Activated CD4-positive, alpha-beta T cell treated with anti-CD3 and anti-CD28 coated beads for 24 hours (primary cell): ENCODE results near the gene ST7.
A peak's percentile ranks its signal among the peaks of the same experiment; 100 is the strongest.

ENCODE experiments used
- DNase-seq, 2 donors: peaks; one replicate each; pipeline ENCODE4 v3.0.0-alpha.2; 2020; ENCODE audit warnings: low read depth in 2 of 2

The ST7 gene

GRCh38 chr7:117127585-117128168, 174.4 kb downstream of the ST7 start:
- DNase-seq, result peak; percentile 25 to 29

GRCh38 chr7:117129521-117129955, 176.2 kb downstream of the ST7 start:
- no peak for DNase-seq

GRCh38 chr7:117130262-117130661, 177.0 kb downstream of the ST7 start:
- no peak for DNase-seq

GRCh38 chr7:117132321-117133120, 179.2 kb downstream of the ST7 start:
- DNase-seq, result no peak

GRCh38 chr7:117133125-117133524, 179.8 kb downstream of the ST7 start:
- no peak for DNase-seq

- no peak for DNase-seq
Measured at GRCh38 chr7:117134411-117134810, 181.1 kb downstream of the ST7 start.

GRCh38 chr7:117134889-117135552, 181.7 kb downstream of the ST7 start:
- no peak for DNase-seq

- no peak for DNase-seq
Measured at GRCh38 chr7:117135553-117135891, 182.2 kb downstream of the ST7 start.

GRCh38 chr7:117137868-117138267, 184.6 kb downstream of the ST7 start:
- no peak for DNase-seq

- no peak for DNase-seq
Measured at GRCh38 chr7:117138495-117138894, 185.2 kb downstream of the ST7 start.

GRCh38 chr7:117138981-117139380, 185.7 kb downstream of the ST7 start:
- no peak for DNase-seq

- no peak for DNase-seq
Measured at GRCh38 chr7:117139397-117139984, 186.2 kb downstream of the ST7 start.

GRCh38 chr7:117140921-117141320, 187.6 kb downstream of the ST7 start:
- DNase-seq, result no peak

- no peak for DNase-seq
Measured at GRCh38 chr7:117143066-117143465, 189.8 kb downstream of the ST7 start.

- no peak for DNase-seq
Measured at GRCh38 chr7:117143580-117143979, 190.3 kb downstream of the ST7 start.

- no peak for DNase-seq
Measured at GRCh38 chr7:117145333-117145732, 192.0 kb downstream of the ST7 start.

- no peak for DNase-seq
Measured at GRCh38 chr7:117146059-117146458, 192.8 kb downstream of the ST7 start.

GRCh38 chr7:117146511-117146910, 193.2 kb downstream of the ST7 start:
- DNase-seq, result no peak

GRCh38 chr7:117148971-117149370, 195.7 kb downstream of the ST7 start:
- DNase-seq, result no peak

- DNase-seq, result no peak
Measured at GRCh38 chr7:117149692-117150091, 196.4 kb downstream of the ST7 start.

GRCh38 chr7:117152213-117153007, 199.1 kb downstream of the ST7 start:
- DNase-seq, result no peak

GRCh38 chr7:117153016-117153545, 199.8 kb downstream of the ST7 start:
- DNase-seq, result no peak
